Activated naive CD8-positive, alpha-beta T cell (primary cell): ENCODE results near the gene PITPNC1.
A peak's percentile ranks its signal among the peaks of the same experiment; 100 is the strongest.

ENCODE experiments used
- H3K27ac Mint-ChIP-seq: one replicate; pipeline ENCODE4 v1.8.0; 2021; ENCODE audit warnings: mixed read lengths
- H3K27me3 Mint-ChIP-seq: one replicate; pipeline ENCODE4 v1.8.0; 2021; ENCODE audit warnings: mixed read lengths
- H3K36me3 Mint-ChIP-seq: one replicate; pipeline ENCODE4 v1.8.0; 2021; ENCODE audit warnings: mixed read lengths
- H3K4me1 Mint-ChIP-seq: one replicate; pipeline ENCODE4 v1.8.0; 2021; ENCODE audit warnings: low read depth, mixed read lengths
- H3K4me3 Mint-ChIP-seq: one replicate; pipeline ENCODE4 v1.8.0; 2021; ENCODE audit warnings: mild to moderate bottlenecking, mixed read lengths
- H3K9me3 Mint-ChIP-seq: one replicate; pipeline ENCODE4 v1.8.0; 2021; ENCODE audit warnings: low read depth, mixed read lengths

Gene PITPNC1

DNA sequence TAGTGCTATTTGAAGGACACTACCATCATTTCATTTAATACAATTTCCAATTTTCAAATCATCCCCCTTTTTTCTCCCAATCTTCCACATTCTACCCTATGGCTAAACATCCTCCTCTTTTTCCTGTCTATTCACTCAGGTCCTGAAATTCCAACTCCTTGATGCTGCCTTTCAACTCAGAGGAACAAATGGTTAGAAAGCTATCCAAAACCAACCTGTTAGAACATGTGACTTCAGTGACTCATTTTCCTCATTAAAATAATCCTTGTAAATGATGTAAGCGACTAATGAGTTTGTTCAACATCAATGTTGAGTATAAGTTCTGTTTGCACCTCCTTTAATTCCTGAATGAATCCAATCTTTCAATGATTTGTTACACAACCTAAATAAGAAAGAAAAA lies 16.2 kb upstream of the PITPNC1 start:
- peak overlapping the region; percentile 68 for H3K4me3 Mint-ChIP-seq
- H3K4me1 Mint-ChIP-seq: peaks cover 72% of the 10 kb centered on the region
- H3K36me3 Mint-ChIP-seq: peaks cover 26% of the 10 kb centered on the region
- H3K27ac Mint-ChIP-seq: peak overlapping the region; percentile 92
- no peaks in the 10 kb centered on the region for H3K9me3 Mint-ChIP-seq
- no peaks in the 10 kb centered on the region for H3K27me3 Mint-ChIP-seq

- no peaks in the 10 kb centered on the region for H3K9me3 Mint-ChIP-seq
- H3K36me3 Mint-ChIP-seq: peaks cover 26% of the 10 kb centered on the region
- peak overlapping the region; percentile 30 for H3K4me3 Mint-ChIP-seq
- peaks cover 75% of the 10 kb centered on the region for H3K4me1 Mint-ChIP-seq
- no peaks in the 10 kb centered on the region for H3K27me3 Mint-ChIP-seq
- peak overlapping the region; percentile 75 for H3K27ac Mint-ChIP-seq
These were observed 14.9 kb upstream of the PITPNC1 start for GRCh38 chr17:67362173-67362572.

- H3K36me3 Mint-ChIP-seq: peaks cover 22% of the 10 kb centered on the region
- H3K4me1 Mint-ChIP-seq: peaks cover 56% of the 10 kb centered on the region
- H3K9me3 Mint-ChIP-seq: no peaks in the 10 kb centered on the region
- peak overlapping the region; percentile 98 for H3K27ac Mint-ChIP-seq
- no peaks in the 10 kb centered on the region for H3K27me3 Mint-ChIP-seq
- H3K4me3 Mint-ChIP-seq: peak overlapping the region; percentile 99
These were observed 12.0 kb upstream of the PITPNC1 start for GRCh38 chr17:67364847-67365737.

DNA sequence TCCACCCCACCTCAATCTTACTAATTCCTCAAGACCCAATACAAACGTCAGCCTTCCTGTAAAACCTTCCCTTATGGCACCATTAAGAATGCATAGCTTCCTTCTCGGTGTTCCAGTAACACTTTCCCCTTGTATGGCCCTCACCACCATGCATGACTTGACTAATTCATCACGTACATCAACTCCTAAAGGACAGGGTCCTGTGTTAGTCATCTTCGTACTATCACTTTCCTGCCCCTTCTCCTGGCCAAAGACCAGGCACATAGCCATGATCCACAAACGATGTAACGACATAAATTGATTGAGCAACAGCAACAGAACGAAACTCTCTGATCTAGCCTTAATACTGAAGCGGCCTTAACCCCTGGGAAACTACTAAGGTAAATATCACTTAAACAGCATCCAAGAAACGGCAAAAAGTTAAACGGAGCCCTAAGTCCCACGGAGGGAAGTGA lies 11.3 kb upstream of the PITPNC1 start:
- H3K4me1 Mint-ChIP-seq: peaks cover 49% of the 10 kb centered on the region
- H3K27ac Mint-ChIP-seq: peak overlapping the region; percentile 98
- no peaks in the 10 kb centered on the region for H3K27me3 Mint-ChIP-seq
- H3K36me3 Mint-ChIP-seq: peaks cover 18% of the 10 kb centered on the region
- no peaks in the 10 kb centered on the region for H3K9me3 Mint-ChIP-seq
- H3K4me3 Mint-ChIP-seq: peak overlapping the region; percentile 99

- Mint-ChIP-seq H3K9me3 (no peaks in the 10 kb centered on the region), H3K27ac (peak within 1 kb of the TSS; percentile 98), H3K4me3 (peak within 1 kb of the TSS; percentile 99), H3K36me3 (peaks cover 15% of the 10 kb centered on the region), H3K4me1 (peaks cover 43% of the 10 kb centered on the region), H3K27me3 (no peaks in the 10 kb centered on the region)
These were observed 10.6 kb upstream of the PITPNC1 start, which contains the start of gene PSMD12 for GRCh38 chr17:67366193-67367157. Gene PSMD12 (minus strand): TSS chr17:67366577. CDS start chr17:67366519, 58 bp downstream.

DNA sequence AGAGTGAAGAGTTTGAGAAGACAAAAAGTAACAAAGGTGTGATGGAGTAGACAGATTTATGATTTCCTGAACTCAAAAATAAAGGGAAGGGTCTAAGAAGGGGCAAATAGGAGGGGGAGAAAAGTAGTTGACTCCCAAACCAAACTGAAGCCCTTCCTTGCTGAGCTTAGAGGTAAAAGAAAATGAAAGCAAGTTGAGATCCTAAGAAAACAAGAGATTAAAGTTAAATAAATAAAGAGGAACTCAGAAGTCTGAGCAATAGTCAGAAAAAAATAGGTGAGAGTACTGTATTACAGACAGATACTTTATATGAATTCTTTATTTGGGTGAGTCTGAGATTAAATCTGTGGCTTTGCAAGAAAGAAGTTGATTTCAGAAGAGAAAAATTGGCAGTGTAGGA lies 7.4 kb upstream of the PITPNC1 start:
- no peaks in the 10 kb centered on the region for H3K27me3 Mint-ChIP-seq
- H3K36me3 Mint-ChIP-seq: peaks cover 4% of the 10 kb centered on the region
- H3K4me3 Mint-ChIP-seq: no peak overlapping the region
- H3K4me1 Mint-ChIP-seq: peaks cover 20% of the 10 kb centered on the region
- H3K27ac Mint-ChIP-seq: no peak overlapping the region
- no peaks in the 10 kb centered on the region for H3K9me3 Mint-ChIP-seq

- Mint-ChIP-seq H3K27ac (no peak overlapping the region), H3K9me3 (no peaks in the 10 kb centered on the region), H3K36me3 (no peaks in the 10 kb centered on the region), H3K27me3 (no peaks in the 10 kb centered on the region), H3K4me3 (no peak overlapping the region), H3K4me1 (peaks cover 18% of the 10 kb centered on the region)
These were observed 4.3 kb upstream of the PITPNC1 start for GRCh38 chr17:67372751-67373150.

- H3K4me3 Mint-ChIP-seq: peak overlapping the region; percentile 54
- no peaks in the 10 kb centered on the region for H3K36me3 Mint-ChIP-seq
- H3K9me3 Mint-ChIP-seq: no peaks in the 10 kb centered on the region
- peaks cover 24% of the 10 kb centered on the region for H3K4me1 Mint-ChIP-seq
- H3K27ac Mint-ChIP-seq: peak overlapping the region; percentile 82
- no peaks in the 10 kb centered on the region for H3K27me3 Mint-ChIP-seq
These were observed 2.6 kb upstream of the PITPNC1 start for GRCh38 chr17:67374329-67375053.

GRCh38 chr17:67375054-67375427 lies 2.0 kb upstream of the PITPNC1 start:
- H3K9me3 Mint-ChIP-seq: no peaks in the 10 kb centered on the region
- H3K27ac Mint-ChIP-seq: no peak overlapping the region
- no peaks in the 10 kb centered on the region for H3K27me3 Mint-ChIP-seq
- H3K4me1 Mint-ChIP-seq: peaks cover 29% of the 10 kb centered on the region
- no peak overlapping the region for H3K4me3 Mint-ChIP-seq
- H3K36me3 Mint-ChIP-seq: no peaks in the 10 kb centered on the region

- peak overlapping the region; percentile 86 for H3K4me3 Mint-ChIP-seq
- no peaks in the 10 kb centered on the region for H3K27me3 Mint-ChIP-seq
- peaks cover 32% of the 10 kb centered on the region for H3K4me1 Mint-ChIP-seq
- H3K27ac Mint-ChIP-seq: no peak overlapping the region
- no peaks in the 10 kb centered on the region for H3K9me3 Mint-ChIP-seq
- no peaks in the 10 kb centered on the region for H3K36me3 Mint-ChIP-seq
These were observed 1.4 kb upstream of the PITPNC1 start for GRCh38 chr17:67375716-67376115.

GRCh38 chr17:67376415-67376736 lies 705 bp upstream of the PITPNC1 start:
- Mint-ChIP-seq H3K4me3 (peak overlapping the region; percentile 86), H3K36me3 (no peaks in the 10 kb centered on the region), H3K27ac (peak overlapping the region; percentile 82)

GRCh38 chr17:67377488-67378453 lies 690 bp downstream of the PITPNC1 start:
- Mint-ChIP-seq H3K27me3 (no peaks in the 10 kb centered on the region), H3K36me3 (no peaks in the 10 kb centered on the region), H3K9me3 (no peaks in the 10 kb centered on the region), H3K4me1 (peaks cover 45% of the 10 kb centered on the region), H3K27ac (peak overlapping the region; percentile 86), H3K4me3 (peak overlapping the region; percentile 85)

More at GRCh38 chr17:67376415-67376736, 705 bp upstream of the PITPNC1 start:
- Mint-ChIP-seq H3K9me3 (no peaks in the 10 kb centered on the region), H3K27me3 (no peaks in the 10 kb centered on the region), H3K4me1 (peaks cover 32% of the 10 kb centered on the region)

DNA sequence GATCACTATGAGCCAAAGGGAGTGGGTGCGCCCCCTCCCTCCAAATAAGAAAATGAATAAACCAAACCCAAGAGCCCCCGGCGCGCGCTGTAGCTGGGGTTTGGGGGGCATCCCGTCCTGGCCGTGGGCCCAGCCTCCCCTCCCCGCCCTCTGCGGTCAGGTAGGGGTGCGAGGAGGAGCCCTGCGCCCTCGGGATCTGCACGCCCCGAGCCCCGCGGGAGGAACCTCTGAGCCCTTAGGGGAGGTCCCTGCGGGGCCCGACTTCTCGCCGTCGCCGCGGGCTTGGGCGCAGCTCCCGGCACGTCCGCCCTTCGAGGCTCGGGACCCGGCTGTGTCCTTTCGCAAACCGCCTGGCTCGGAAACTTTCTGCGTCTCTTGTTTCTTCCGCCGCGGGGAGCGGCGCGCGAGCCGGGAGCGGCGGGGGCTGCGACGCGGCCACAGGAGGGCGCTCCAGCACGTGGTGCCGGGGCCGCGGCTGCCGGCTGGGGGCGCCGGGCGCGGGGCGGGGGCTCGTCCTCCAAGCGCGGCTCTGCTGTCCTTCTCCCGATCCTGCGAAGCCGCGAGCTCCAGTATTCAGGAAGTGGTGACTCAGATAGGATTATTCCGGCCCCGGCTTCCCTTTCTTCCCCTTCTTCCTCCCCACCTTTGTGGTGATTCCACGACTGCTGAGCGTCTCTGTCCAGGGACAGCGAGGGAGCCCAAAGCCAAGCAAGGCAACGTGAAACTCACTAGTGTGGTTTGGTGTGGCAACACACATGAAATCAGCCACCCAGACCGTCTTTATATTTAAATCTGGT lies 1.6 kb downstream of the PITPNC1 start:
- Mint-ChIP-seq H3K36me3 (peaks cover 2% of the 10 kb centered on the region), H3K4me1 (peaks cover 50% of the 10 kb centered on the region), H3K27me3 (no peaks in the 10 kb centered on the region), H3K9me3 (no peaks in the 10 kb centered on the region), H3K4me3 (peak overlapping the region; percentile 95), H3K27ac (peak overlapping the region; percentile 96)
